HG02943 (cell line): ENCODE data around the gene MRPL36.
"Not testable (repeated sequence)": the region's sequence is repeated elsewhere in the genome, so short reads cannot be mapped to it uniquely, and the experiment has no call there.

Source experiments
- ATAC-seq: cut with Tn5 transposase; IDR thresholded peaks from one replicate; pipeline ENCODE4 v1.9.1; 2021; ENCODE audit warnings: mild to moderate bottlenecking, low read depth, moderate library complexity; ENCODE audit not compliant: unreplicated experiment

MRPL36 gene

GRCh38 chr5:1799602-1800471 lies at the start of gene MRPL36:
Gene MRPL36, minus strand, starts transcription at chr5:1799837. Its CDS starts 902 bp downstream, at chr5:1798935.
- ATAC-seq = peak; percentile 43

- no peak for ATAC-seq
These were observed 48.0 kb upstream of the MRPL36 start for GRCh38 chr5:1847611-1848010.

GRCh38 chr5:1847056-1847455 lies 47.4 kb upstream of the MRPL36 start:
- no peak for ATAC-seq

- no peak for ATAC-seq
These were observed 46.9 kb upstream of the MRPL36 start for GRCh38 chr5:1846583-1846982.

GRCh38 chr5:1845696-1846095 lies 46.1 kb upstream of the MRPL36 start:
- ATAC-seq = no peak

GRCh38 chr5:1844708-1845436 lies 45.2 kb upstream of the MRPL36 start:
- no peak for ATAC-seq

- ATAC-seq = not testable (repeated sequence)
These were observed 44.1 kb upstream of the MRPL36 start for GRCh38 chr5:1843761-1844160.

GRCh38 chr5:1842004-1842819 lies 42.6 kb upstream of the MRPL36 start:
- ATAC-seq = no peak

GRCh38 chr5:1840741-1841521 lies 41.3 kb upstream of the MRPL36 start:
- ATAC-seq = no peak

GRCh38 chr5:1840071-1840547 lies 40.5 kb upstream of the MRPL36 start:
- no peak for ATAC-seq

GRCh38 chr5:1838013-1838412 lies 38.4 kb upstream of the MRPL36 start:
- ATAC-seq = no peak

- ATAC-seq = no peak
These were observed 37.5 kb upstream of the MRPL36 start for GRCh38 chr5:1836891-1837880.

GRCh38 chr5:1836176-1836890 lies 36.7 kb upstream of the MRPL36 start:
- ATAC-seq = no peak

- no peak for ATAC-seq
These were observed 35.8 kb upstream of the MRPL36 start for GRCh38 chr5:1835431-1835830.

GRCh38 chr5:1834721-1835429 lies 35.2 kb upstream of the MRPL36 start:
- ATAC-seq = no peak

- no peak for ATAC-seq
These were observed 34.5 kb upstream of the MRPL36 start for GRCh38 chr5:1834022-1834551.
